GM12878 (cell line): ENCODE data around the gene CTSO. TPM values are rescaled to one million over a fixed set of nuclear protein-coding genes. Genes with fewer than 3 reads are reported as not detected.

Experiments
- ATAC-seq: fragments of 200-7000 bp; cut with Tn5 transposase; 3 replicates; pipeline ENCODE4 v1.9.1; 2020; ENCODE audit warnings: mild to moderate bottlenecking, moderate library complexity
- BruUV-seq: library from RNA; stranded (reverse); fragments of 400-500 nt; replicated peaks from 2 replicates; lab custom pipeline; 2021; lab: Mats Ljungman, UMichigan
- CTCF ChIA-PET: fragments of 300-600 bp; sonication (Branson Sonifier 250); formaldehyde crosslinking; extraction: SDS; loops from one replicate; lab custom pipeline; 2021; ENCODE audit warnings: inconsistent platforms; lab: Yijun Ruan, JAX
- POLR2A ChIA-PET: fragments of 350-600 bp; formaldehyde crosslinking; extraction: SDS; loops from one replicate; lab custom pipeline; 2021; ENCODE audit warnings: inconsistent platforms; lab: Charles Lee
- RAD21 ChIA-PET: fragments of 300-600 bp; sonication (Branson Sonifier 250); formaldehyde crosslinking; loops from one replicate; lab custom pipeline; 2023; ENCODE audit warnings: antibody characterized with exemption; ENCODE audit not compliant: unreplicated experiment; lab: Charles Lee
- SMC1A ChIA-PET: fragments of 300-600 bp; sonication (Branson Sonifier 250); formaldehyde crosslinking; loops from one replicate; lab custom pipeline; 2023; ENCODE audit not compliant: unreplicated experiment, uncharacterized antibody; lab: Charles Lee
- DNase-seq: peaks from one replicate; pipeline ENCODE4 v3.0.0-alpha.2; 2011; ENCODE audit warnings: low read depth, low spot score
- FAIRE-seq: peaks from 3 replicates; lab custom pipeline; 2011; peaks lifted over from hg19 to GRCh38; lab: Jason Lieb, UNC
- H2AFZ ChIP-seq: 2 replicates; pipeline ENCODE4 v1.6.0; 2011; ENCODE audit warnings: low read depth, low read length, control low read depth; ENCODE audit not compliant: control insufficient read depth
- H3K27ac ChIP-seq: 2 replicates; pipeline ENCODE4 v1.5.1; 2011; ENCODE audit warnings: control low read depth; ENCODE audit not compliant: control insufficient read depth, insufficient read depth
- H3K27me3 ChIP-seq, 2 experiments: replicated peaks in 1 of 2; 2 replicates each; pipeline versions ENCODE4 v1.6.0 to v1.6.1; 2011; ENCODE audit warnings: low read length in 1 of 2; ENCODE audit not compliant: control insufficient read depth in 2 of 2, insufficient read depth in 2 of 2
- H3K36me3 ChIP-seq, 2 experiments: 2 replicates each; pipeline ENCODE4 v1.5.1; 2011; ENCODE audit warnings: low read length in 1 of 2; ENCODE audit not compliant: control insufficient read depth in 2 of 2, insufficient read depth in 2 of 2
- H3K4me1 ChIP-seq: 2 replicates; pipeline ENCODE4 v1.6.1; 2011; ENCODE audit warnings: mild to moderate bottlenecking, low read length, moderate library complexity, mixed read lengths; ENCODE audit not compliant: control insufficient read depth, insufficient read depth
- H3K4me2 ChIP-seq: 2 replicates; pipeline ENCODE4 v1.6.0; 2011; ENCODE audit warnings: control low read depth; ENCODE audit not compliant: control insufficient read depth, insufficient read depth
- H3K4me3 ChIP-seq: fragments of 200-600 bp; sonication (generic); 2 replicates; pipeline ENCODE4 v1.5.1; 2016
- H3K79me2 ChIP-seq: 2 replicates; pipeline ENCODE4 v1.6.0; 2011; ENCODE audit warnings: low read length; ENCODE audit not compliant: control insufficient read depth, insufficient read depth
- H3K9ac ChIP-seq: 2 replicates; pipeline ENCODE4 v1.8.0; 2011; ENCODE audit warnings: low read length, control low read depth, mixed read lengths; ENCODE audit not compliant: control insufficient read depth, insufficient read depth
- H3K9me3 ChIP-seq: replicated peaks from 3 replicates; pipeline ENCODE4 v1.5.1; 2011; ENCODE audit warnings: mild to moderate bottlenecking, low read length; ENCODE audit not compliant: control insufficient read depth, insufficient read depth
- H4K20me1 ChIP-seq: 2 replicates; pipeline ENCODE4 v1.6.0; 2011; ENCODE audit not compliant: control insufficient read depth, insufficient read depth
- ASH2L ChIP-seq: fragments of 300-600, 200-600 bp; sonication (generic); IDR thresholded peaks from 2 replicates; pipeline ENCODE4 v1.6.1; 2017; ENCODE audit warnings: low read depth, mild to moderate bottlenecking, borderline replicate concordance
- CEBPZ ChIP-seq: fragments of 150-350 bp; IDR thresholded peaks from 2 replicates; pipeline ENCODE4 v1.6.1; 2016; ENCODE audit warnings: low read depth, low read length
- ESRRA ChIP-seq: IDR thresholded peaks from 2 replicates; pipeline ENCODE4 v1.6.1; 2012; ENCODE audit warnings: mild to moderate bottlenecking, low read length, improper control_type of control experiment
- NBN ChIP-seq: fragments of 450-650 bp; IDR thresholded peaks from 2 replicates; pipeline ENCODE4 v1.6.1; 2016
- NFYB ChIP-seq: IDR thresholded peaks from 2 replicates; pipeline ENCODE4 v1.6.1; 2011; ENCODE audit warnings: low read depth, mild to moderate bottlenecking, low read length, improper control_type of control experiment, moderate library complexity; ENCODE audit not compliant: insufficient read depth
- NR2C1 ChIP-seq: fragments of 450-650 bp; IDR thresholded peaks from 2 replicates; pipeline ENCODE4 v1.6.1; 2017; ENCODE audit warnings: antibody characterized with exemption, mild to moderate bottlenecking, moderate library complexity
- REST ChIP-seq: IDR thresholded peaks from 2 replicates; pipeline ENCODE4 v1.6.1; 2012; ENCODE audit warnings: mild to moderate bottlenecking, low read depth, low read length
- SIN3A ChIP-seq: IDR thresholded peaks from 2 replicates; pipeline ENCODE4 v1.6.1; 2012; ENCODE audit warnings: low read depth, low read length, improper control_type of control experiment
- SPI1 ChIP-seq: IDR thresholded peaks from 2 replicates; pipeline ENCODE4 v1.6.1; 2011; ENCODE audit warnings: low read depth, mild to moderate bottlenecking, low read length, moderate library complexity, borderline replicate concordance; ENCODE audit not compliant: insufficient read depth
- SRF ChIP-seq, 2 experiments: IDR thresholded peaks; 2 replicates each; pipeline ENCODE4 v1.6.1; 2011; ENCODE audit warnings: low read depth in 2 of 2, low read length in 2 of 2, mild to moderate bottlenecking in 1 of 2, moderate library complexity in 1 of 2
- TCF7 ChIP-seq: IDR thresholded peaks from 2 replicates; pipeline ENCODE4 v1.6.1; 2014; ENCODE audit warnings: antibody characterized with exemption, borderline replicate concordance
- ZBTB33 ChIP-seq: fragments of 450-650 bp; IDR thresholded peaks from 2 replicates; pipeline ENCODE4 v1.6.1; 2017; ENCODE audit warnings: mild to moderate bottlenecking
- ZNF24 ChIP-seq: fragments of 450-650 bp; IDR thresholded peaks from 2 replicates; pipeline ENCODE4 v1.6.1; 2017; ENCODE audit warnings: antibody characterized with exemption, mild to moderate bottlenecking
- ZNF274 ChIP-seq: IDR thresholded peaks from one replicate; pipeline ENCODE4 v1.8.0; 2011; ENCODE audit not compliant: insufficient read length, insufficient read depth
- ZNF622 ChIP-seq: fragments of 450-650 bp; IDR thresholded peaks from 2 replicates; pipeline ENCODE4 v1.6.1; 2017; ENCODE audit warnings: mild to moderate bottlenecking, inconsistent platforms
- WGBS: methylation state at CpG from one replicate; pipeline ENCODE4 v1.1.6; 2016; ENCODE audit warnings: low lambda C conversion rate; ENCODE audit not compliant: insufficient replicate concordance, insufficient coverage; ENCODE audit errors: missing lambda C conversion rate; 5-methylcytosine and 5-hydroxymethylcytosine counted together
- in situ Hi-C: fragments of 300-500 bp; cut with MboI; formaldehyde crosslinking; loops from 9 replicates; pipeline ENCODE4 v1.14.3; 2018; ENCODE audit warnings: mixed read lengths
- intact Hi-C: fragments of 100-400 bp; cut with micrococcal nuclease; formaldehyde crosslinking; loops from one replicate; pipeline ENCODE4 v1.14.2; 2022; ENCODE audit not compliant: unreplicated experiment
- polyA plus RNA-seq, 11 experiments: library from polyadenylated mRNA; depleted of rRNA in 4 of 11; unstranded in 6 of 11; stranded (reverse) in 5 of 11; fragments of >200 nt; fragmentation: Nextera tagmentation in 4 of 11; fragmentation: Illumina TruSeq in 1 of 11; extraction: Ambion mirVana in 4 of 11; extraction: Trizol in 1 of 11; gene quantifications; 1 replicate in 1 of 11; 2 replicates in 10 of 11; pipeline versions ENCODE4 v1.2.1 to v1.2.3, GENCODE V29; 2011 to 2016; ENCODE audit warnings: inconsistent platforms in 2 of 11, missing spikeins in 2 of 11, low read depth in 1 of 11
- total RNA-seq, 4 experiments: library from RNA; depleted of rRNA in 3 of 4; stranded (reverse); fragments of >200 nt in 3 of 4; fragmentation: Illumina TruSeq in 1 of 4; extraction: Trizol in 1 of 4; gene quantifications; 2 replicates each; pipeline versions ENCODE4 v1.2.1 to v1.2.3, GENCODE V29; 2013 to 2021

Gene CTSO
- total and polyA plus RNA-seq, 10 of the 15 experiments (the other 5 are each of a cell fraction or from before 2014, with no cell fraction given): 3.9 to 9.7 (median 7.0) TPM

DNA sequence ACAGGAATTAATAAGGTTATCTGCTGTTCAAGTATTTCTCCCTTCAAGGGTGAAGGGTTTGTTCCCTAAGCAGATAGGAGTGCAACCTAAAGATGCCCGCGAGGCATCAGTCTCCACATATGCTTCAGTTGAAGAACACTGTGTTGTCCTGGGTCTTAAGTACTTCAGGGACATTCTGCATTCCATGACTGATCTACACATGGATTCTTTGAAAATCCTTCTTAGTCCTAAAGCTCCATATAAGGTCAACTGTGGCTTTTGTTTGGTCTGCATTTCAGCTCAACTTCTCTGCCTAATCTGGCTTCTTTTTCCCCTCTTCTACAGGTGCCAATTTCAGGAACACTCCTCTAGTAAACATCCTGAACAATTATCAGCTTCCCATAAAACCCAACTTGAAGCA is 21.8 kb upstream of the CTSO start (continued):
- TF ChIP-seq ZBTB33 (no peak), ZNF622 (no peak), ASH2L (no peak), TCF7 (no peak), NR2C1 (no peak), ZNF274 (no peak)

GRCh38 chr4:155974996-155975395 is 21.3 kb upstream of the CTSO start:
- FAIRE-seq: peak; percentile 13
- RAD21 ChIA-PET: interaction anchor here (0.6 to 4.4 kb wide), 7 partner anchors 8 to 1181 kb away, joined by 3 to 15 read pairs (median 3); partner anchors contain the start of gene CTSO
- WGBS: 0% methylated on average over 3 of the region's 3 CpGs
- TF ChIP-seq ZNF24: no peak
- TF ChIP-seq CEBPZ: no peak
- TF ChIP-seq SIN3A: no peak
- no peak for TF ChIP-seq SPI1
- TF ChIP-seq ESRRA: no peak
- TF ChIP-seq REST: no peak
- no peak for TF ChIP-seq SRF (IDR thresholded peaks at IDR 0.05; ENCODE audit: low read depth in 2 of 2, low read length in 2 of 2)
- TF ChIP-seq NBN: no peak
- TF ChIP-seq ASH2L: no peak
- TF ChIP-seq NFYB: no peak

More at GRCh38 chr4:155974996-155975395, 21.3 kb upstream of the CTSO start:
- POLR2A ChIA-PET: interaction anchor here (1.4 kb wide), 2 partner anchors 8 to 13 kb away, joined by 3 to 4 read pairs; no protein-coding TSS in a partner anchor
- BruUV-seq: no TSS peak
- H3K4me3 ChIP-seq: no peak overlapping the region
- no peaks in the 10 kb centered on the region for H4K20me1 ChIP-seq
- CTCF ChIA-PET: interaction anchor here (0.8 to 3.5 kb wide), 8 partner anchors 9 to 165 kb away, joined by 3 to 15 read pairs (median 4); partner anchors contain the start of gene CTSO
- SMC1A ChIA-PET: interaction anchor here (1.1 to 2.9 kb wide), 13 partner anchors 8 to 700 kb away, joined by 3 to 10 read pairs (median 4); no protein-coding TSS in a partner anchor
- peaks cover 11% of the 10 kb centered on the region for H3K4me1 ChIP-seq
- in situ Hi-C loops: no loop called here
- no peaks in the 10 kb centered on the region for H3K79me2 ChIP-seq
- ATAC-seq (peak; percentile 7; the same call in 1 of the 3 replicates), DNase-seq (no peak)
- no peaks in the 10 kb centered on the region for H3K27me3 ChIP-seq
- H3K36me3 ChIP-seq: no peaks in the 10 kb centered on the region
- no peak overlapping the region for H3K4me2 ChIP-seq
- H2AFZ ChIP-seq: peak overlapping the region; percentile 83; the same call in 1 of the 2 replicates
- H3K9ac ChIP-seq: no peak overlapping the region; the same call in 1 of the 2 replicates
- intact Hi-C loops: loop anchor here (5.0 kb wide), 2 partner anchors 192 to 227 kb away; no protein-coding TSS in a partner anchor
- H3K9me3 ChIP-seq: no peaks in the 10 kb centered on the region; the same call in 2 of the 3 replicates
- H3K27ac ChIP-seq: peak overlapping the region; percentile 76
